Measurements from ENCODE around the gene MLH3.

DNA sequence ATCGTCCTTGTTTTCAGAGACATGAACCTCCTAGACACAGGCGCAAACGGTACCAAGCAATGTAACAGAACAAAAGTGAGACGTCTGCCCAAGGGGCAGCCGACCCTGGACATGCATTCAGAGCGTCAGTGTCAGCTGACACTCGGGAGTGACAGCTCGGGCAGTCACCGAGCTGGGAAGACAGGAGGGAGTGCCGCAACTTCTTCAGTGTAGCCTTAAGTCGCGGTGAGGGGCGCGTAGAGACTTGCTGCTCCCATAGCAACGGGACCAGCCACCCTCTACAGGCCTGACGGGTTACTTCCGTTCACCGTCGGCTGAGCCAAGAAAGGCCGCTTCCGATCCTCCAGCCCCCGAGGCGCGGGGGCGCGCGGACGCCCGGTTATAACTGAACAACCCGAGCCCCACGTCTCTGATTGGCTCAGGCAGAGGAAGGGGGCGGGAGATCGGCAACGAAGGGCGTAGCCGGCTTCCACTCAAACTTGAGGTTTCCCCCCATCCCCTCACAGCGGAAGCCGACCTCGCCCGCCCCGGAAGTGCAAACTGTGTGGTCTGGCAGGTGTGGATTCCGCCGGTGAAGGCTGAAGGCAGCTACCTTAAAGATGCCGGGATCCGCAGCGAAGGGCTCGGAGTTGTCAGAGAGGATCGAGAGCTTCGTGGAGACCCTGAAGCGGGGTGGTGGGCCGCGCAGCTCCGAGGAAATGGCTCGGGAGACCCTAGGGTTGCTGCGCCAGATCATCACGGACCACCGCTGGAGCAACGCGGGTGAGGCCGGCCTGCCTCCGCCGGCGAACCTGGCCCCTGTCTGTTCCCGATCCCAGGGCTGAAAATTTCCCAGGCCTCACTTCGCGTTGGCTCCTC lies 48.6 kb downstream of the MLH3 start, which contains the start of gene EIF2B2:
- TF ChIP-seq JUND (IDR thresholded peaks at IDR 0.05) (no peak), RXRA (IDR thresholded peaks at IDR 0.05; ENCODE audit: borderline replicate concordance, low read depth) (no peak; the same call in 1 of the 2 replicates), SIN3A (IDR thresholded peaks at IDR 0.05; ENCODE audit: borderline replicate concordance, low read depth, low read length) (peak; percentile 79; the same call in 1 of the 2 replicates)

Data from SK-N-SH (cell line).